ENCODE data around the gene VMAC.

VMAC gene

DNA sequence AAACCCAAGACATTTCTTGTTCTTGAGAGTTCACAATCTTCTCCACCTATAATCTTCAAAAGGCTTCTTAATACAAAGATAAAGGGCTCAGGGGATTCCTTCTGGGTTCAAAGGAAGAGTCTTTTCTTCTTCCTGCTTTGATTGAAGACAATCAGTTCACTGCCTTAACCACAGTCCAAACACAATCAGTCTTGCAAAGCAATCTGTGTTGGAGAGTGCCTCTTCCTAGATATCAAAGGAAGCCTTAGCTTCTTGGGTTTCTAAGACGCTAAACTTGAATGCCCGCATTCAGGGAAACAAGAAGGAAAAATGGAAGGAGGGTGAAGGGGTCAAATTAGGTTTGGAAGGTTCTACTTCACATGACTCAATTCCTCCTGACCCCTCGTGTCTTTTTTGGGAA lies 46.1 kb downstream of the VMAC start:
- Mint-ChIP-seq H3K4me3 (peak overlapping the region; percentile 64 to 72), H3K27me3 (no peaks in the 10 kb centered on the region), H3K4me1 (ENCODE audit: low read depth in 2 of 2) (peaks cover 71% of the 10 kb centered on the region in 2 donors), H3K9me3 (no peaks in the 10 kb centered on the region), H3K27ac (peak overlapping the region; percentile 89 to 92), H3K36me3 (ENCODE audit: insufficient read depth) (peaks cover 25% of the 10 kb centered on the region)
- DNase-seq, result no peak
- no peak for ATAC-seq (replicated peaks)

DNA sequence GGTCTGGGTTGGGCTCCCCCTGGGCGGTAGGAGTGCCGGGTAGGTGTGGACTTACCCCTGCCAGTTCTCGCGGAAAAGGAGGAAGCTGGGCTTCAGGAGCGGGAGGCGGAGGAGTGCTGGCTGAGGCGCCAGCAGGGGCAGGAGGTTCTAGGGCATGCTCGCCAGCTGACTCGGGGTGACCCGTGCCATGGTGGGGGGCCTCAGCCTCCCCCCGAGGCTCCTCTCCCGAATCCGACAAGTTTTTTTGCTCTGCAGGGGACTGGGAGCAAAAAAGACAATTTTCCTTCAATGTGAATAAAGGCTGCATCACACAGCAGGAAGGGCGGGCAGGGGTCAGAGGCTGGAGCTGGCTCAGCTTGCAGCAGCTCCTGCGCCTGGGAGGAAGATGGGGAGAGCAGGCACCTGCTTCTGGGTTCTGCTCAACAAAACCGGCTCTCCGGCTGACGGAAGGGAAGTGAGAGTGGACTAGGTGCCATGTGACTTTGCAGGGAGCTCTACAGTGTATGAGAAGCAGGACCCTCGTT lies 46.7 kb downstream of the VMAC start:
- DNase-seq (no peak), ATAC-seq (replicated peaks) (no peak)
- Mint-ChIP-seq H3K27ac (peak overlapping the region; percentile 89 to 92), H3K4me1 (ENCODE audit: low read depth in 2 of 2) (peaks cover 70 to 71% of the 10 kb centered on the region in 2 donors), H3K27me3 (no peaks in the 10 kb centered on the region), H3K4me3 (peak overlapping the region in 1 of 2 donors; percentile 21), H3K9me3 (no peaks in the 10 kb centered on the region), H3K36me3 (ENCODE audit: insufficient read depth) (peaks cover 23% of the 10 kb centered on the region)

DNA sequence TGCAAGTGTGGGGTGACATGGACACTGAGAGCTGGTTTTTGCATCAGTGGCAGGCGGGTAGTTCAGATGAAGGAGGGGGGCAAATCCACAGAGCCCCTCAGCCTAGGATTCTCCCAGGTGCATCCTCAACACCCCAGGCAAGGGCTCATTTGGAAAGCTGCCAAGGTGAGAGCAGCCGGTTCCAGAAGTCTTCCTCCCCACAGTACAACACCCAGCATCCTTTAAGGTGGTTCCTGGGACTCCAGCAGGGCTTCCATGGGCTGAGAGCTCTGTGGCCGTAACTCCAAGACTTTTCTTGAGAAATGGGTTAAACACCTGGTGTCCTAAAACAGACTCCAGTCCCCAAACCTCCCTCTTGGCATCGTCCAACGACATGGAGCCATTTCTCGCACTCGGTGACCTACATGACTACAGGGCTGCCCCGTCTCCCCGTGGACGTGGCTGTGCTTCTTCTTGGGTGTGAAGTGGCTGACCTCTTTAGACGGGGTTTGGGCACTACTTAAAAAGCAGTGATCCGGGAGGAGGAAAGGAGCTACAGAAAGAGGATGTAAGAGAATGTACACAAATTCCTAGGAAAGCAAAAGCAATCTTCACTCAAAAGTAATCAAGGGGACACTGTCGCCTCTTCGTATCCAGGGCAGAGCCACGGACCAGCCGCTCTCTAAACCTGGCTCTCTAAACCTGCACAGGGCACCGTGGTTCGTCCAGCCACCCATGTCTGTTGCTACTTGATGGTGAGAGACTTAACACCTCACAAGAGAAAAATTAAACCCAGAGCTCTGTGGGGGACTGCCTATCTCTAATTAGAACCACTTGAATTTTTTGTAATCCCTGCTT lies 47.7 kb downstream of the VMAC start:
- DNase-seq (no peak), ATAC-seq (replicated peaks) (no peak)
- Mint-ChIP-seq H3K36me3 (ENCODE audit: insufficient read depth) (peaks cover 27% of the 10 kb centered on the region), H3K9me3 (no peaks in the 10 kb centered on the region), H3K4me1 (ENCODE audit: low read depth in 2 of 2) (peaks cover 74% of the 10 kb centered on the region in 2 donors), H3K27me3 (no peaks in the 10 kb centered on the region), H3K4me3 (peak overlapping the region in 1 of 2 donors; percentile 60), H3K27ac (peak overlapping the region; percentile 90 to 92)

- Mint-ChIP-seq H3K4me3 (peak overlapping the region; percentile 53 to 60), H3K9me3 (no peaks in the 10 kb centered on the region), H3K4me1 (ENCODE audit: low read depth in 2 of 2) (peaks cover 72 to 74% of the 10 kb centered on the region in 2 donors), H3K27me3 (no peaks in the 10 kb centered on the region), H3K36me3 (ENCODE audit: insufficient read depth) (peaks cover 22% of the 10 kb centered on the region), H3K27ac (peak overlapping the region; percentile 90 to 92)
- no peak for DNase-seq
- ATAC-seq (replicated peaks), result peak; percentile 41
These were observed 48.4 kb downstream of the VMAC start for GRCh38 chr19:5953030-5953589.

GRCh38 chr19:5953680-5954213 lies 49.1 kb downstream of the VMAC start:
- H3K36me3 Mint-ChIP-seq (ENCODE audit: insufficient read depth), result peaks cover 26% of the 10 kb centered on the region
- DNase-seq, result no peak

DNA sequence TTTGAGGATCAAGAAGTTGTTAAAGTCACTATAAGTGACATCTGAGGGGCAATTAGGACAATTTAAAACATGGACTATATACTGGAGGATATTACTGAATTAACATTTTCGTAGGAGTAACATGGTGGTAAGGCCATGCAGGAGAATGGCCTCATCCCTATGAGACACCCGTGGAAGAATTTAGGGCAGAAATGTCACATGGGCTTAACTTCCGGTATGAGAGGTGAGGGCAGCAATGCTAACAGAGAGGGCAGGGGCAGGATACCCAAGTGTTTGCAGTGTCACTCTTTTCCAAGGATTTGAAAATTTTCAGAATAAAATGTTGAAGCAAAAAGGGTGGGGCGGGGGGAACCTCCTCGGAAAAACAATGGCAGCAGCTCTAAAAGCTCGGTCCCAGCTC lies 49.6 kb downstream of the VMAC start:
- DNase-seq, result no peak
- H3K9me3 Mint-ChIP-seq, result no peaks in the 10 kb centered on the region
- peak overlapping the region; percentile 53 to 60 for H3K4me3 Mint-ChIP-seq
- peaks cover 29% of the 10 kb centered on the region for H3K36me3 Mint-ChIP-seq (ENCODE audit: insufficient read depth)
- no peak for ATAC-seq (replicated peaks)
- peaks cover 70 to 73% of the 10 kb centered on the region in 2 donors for H3K4me1 Mint-ChIP-seq (ENCODE audit: low read depth in 2 of 2)
- no peaks in the 10 kb centered on the region for H3K27me3 Mint-ChIP-seq
- peak overlapping the region; percentile 90 to 92 for H3K27ac Mint-ChIP-seq

More at GRCh38 chr19:5953680-5954213, 49.1 kb downstream of the VMAC start:
- H3K27me3 Mint-ChIP-seq, result no peaks in the 10 kb centered on the region
- no peaks in the 10 kb centered on the region for H3K9me3 Mint-ChIP-seq
- peak; percentile 33 for ATAC-seq (replicated peaks)
- peak overlapping the region; percentile 53 to 60 for H3K4me3 Mint-ChIP-seq
- H3K4me1 Mint-ChIP-seq (ENCODE audit: low read depth in 2 of 2), result peaks cover 71 to 72% of the 10 kb centered on the region in 2 donors
- H3K27ac Mint-ChIP-seq, result peak overlapping the region; percentile 90 to 92

DNA sequence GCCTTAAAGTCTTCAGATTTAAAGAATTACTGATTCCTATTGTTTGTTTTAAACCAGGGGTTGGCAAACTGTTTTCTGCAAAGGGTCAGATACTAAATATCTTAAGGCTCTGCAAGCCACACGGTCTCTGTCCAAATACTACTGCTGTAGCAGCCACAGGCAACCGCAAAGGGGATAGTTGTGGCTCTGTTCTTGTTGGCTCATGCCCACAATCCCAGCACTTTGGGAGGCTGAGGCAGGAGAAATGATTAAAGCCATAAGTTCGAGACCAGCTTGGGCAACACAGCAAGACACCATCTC lies 50.9 kb downstream of the VMAC start:
- no peak overlapping the region for H3K27ac Mint-ChIP-seq
- H3K36me3 Mint-ChIP-seq (ENCODE audit: insufficient read depth), result peaks cover 22% of the 10 kb centered on the region
- no peaks in the 10 kb centered on the region for H3K27me3 Mint-ChIP-seq
- H3K9me3 Mint-ChIP-seq, result no peaks in the 10 kb centered on the region
- ATAC-seq (replicated peaks), result no peak
- no peak overlapping the region for H3K4me3 Mint-ChIP-seq
- DNase-seq, result no peak
- peaks cover 64 to 66% of the 10 kb centered on the region in 2 donors for H3K4me1 Mint-ChIP-seq (ENCODE audit: low read depth in 2 of 2)

GRCh38 chr19:5956323-5956722 lies 51.7 kb downstream of the VMAC start:
- no peak for DNase-seq
- H3K36me3 Mint-ChIP-seq (ENCODE audit: insufficient read depth), result peaks cover 25% of the 10 kb centered on the region
- H3K9me3 Mint-ChIP-seq, result no peaks in the 10 kb centered on the region
- peak overlapping the region in 1 of 2 donors; percentile 60 for H3K27ac Mint-ChIP-seq
- H3K27me3 Mint-ChIP-seq, result no peaks in the 10 kb centered on the region
- H3K4me1 Mint-ChIP-seq (ENCODE audit: low read depth in 2 of 2), result peaks cover 64 to 65% of the 10 kb centered on the region in 2 donors
- no peak for ATAC-seq (replicated peaks)
- H3K4me3 Mint-ChIP-seq, result no peak overlapping the region

DNA sequence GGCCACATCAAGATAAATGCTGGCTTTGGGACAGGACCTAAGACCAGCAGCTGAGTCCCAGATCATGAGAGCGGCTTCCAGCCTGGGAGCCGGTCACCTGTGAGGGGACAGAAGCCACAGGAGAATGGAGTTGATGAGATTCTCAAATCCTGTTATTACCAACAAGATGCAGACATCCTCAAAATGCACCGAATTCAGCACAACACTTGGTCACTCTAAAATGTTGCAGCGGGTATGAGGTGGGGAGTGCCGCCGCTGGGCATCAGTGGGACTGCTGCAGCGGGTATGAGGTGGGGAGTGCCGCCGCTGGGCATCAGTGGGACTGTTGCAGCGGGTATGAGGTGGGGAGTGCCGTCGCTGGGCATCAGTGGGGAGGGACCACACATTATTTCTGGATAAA lies 52.1 kb downstream of the VMAC start:
- no peaks in the 10 kb centered on the region for H3K27me3 Mint-ChIP-seq
- peaks cover 65 to 66% of the 10 kb centered on the region in 2 donors for H3K4me1 Mint-ChIP-seq (ENCODE audit: low read depth in 2 of 2)
- peaks cover 29% of the 10 kb centered on the region for H3K36me3 Mint-ChIP-seq (ENCODE audit: insufficient read depth)
- H3K27ac Mint-ChIP-seq, result peak overlapping the region; percentile 60 to 75
- no peaks in the 10 kb centered on the region for H3K9me3 Mint-ChIP-seq
- no peak overlapping the region for H3K4me3 Mint-ChIP-seq
- DNase-seq (no peak), ATAC-seq (replicated peaks) (no peak)

- Mint-ChIP-seq H3K9me3 (no peaks in the 10 kb centered on the region), H3K27me3 (no peaks in the 10 kb centered on the region), H3K27ac (peak overlapping the region; percentile 60 to 75), H3K4me1 (ENCODE audit: low read depth in 2 of 2) (peaks cover 70% of the 10 kb centered on the region in 2 donors), H3K36me3 (ENCODE audit: insufficient read depth) (peaks cover 34% of the 10 kb centered on the region), H3K4me3 (no peak overlapping the region)
- ATAC-seq (replicated peaks) (no peak), DNase-seq (no peak)
These were observed 52.5 kb downstream of the VMAC start for GRCh38 chr19:5957170-5957569.

DNA sequence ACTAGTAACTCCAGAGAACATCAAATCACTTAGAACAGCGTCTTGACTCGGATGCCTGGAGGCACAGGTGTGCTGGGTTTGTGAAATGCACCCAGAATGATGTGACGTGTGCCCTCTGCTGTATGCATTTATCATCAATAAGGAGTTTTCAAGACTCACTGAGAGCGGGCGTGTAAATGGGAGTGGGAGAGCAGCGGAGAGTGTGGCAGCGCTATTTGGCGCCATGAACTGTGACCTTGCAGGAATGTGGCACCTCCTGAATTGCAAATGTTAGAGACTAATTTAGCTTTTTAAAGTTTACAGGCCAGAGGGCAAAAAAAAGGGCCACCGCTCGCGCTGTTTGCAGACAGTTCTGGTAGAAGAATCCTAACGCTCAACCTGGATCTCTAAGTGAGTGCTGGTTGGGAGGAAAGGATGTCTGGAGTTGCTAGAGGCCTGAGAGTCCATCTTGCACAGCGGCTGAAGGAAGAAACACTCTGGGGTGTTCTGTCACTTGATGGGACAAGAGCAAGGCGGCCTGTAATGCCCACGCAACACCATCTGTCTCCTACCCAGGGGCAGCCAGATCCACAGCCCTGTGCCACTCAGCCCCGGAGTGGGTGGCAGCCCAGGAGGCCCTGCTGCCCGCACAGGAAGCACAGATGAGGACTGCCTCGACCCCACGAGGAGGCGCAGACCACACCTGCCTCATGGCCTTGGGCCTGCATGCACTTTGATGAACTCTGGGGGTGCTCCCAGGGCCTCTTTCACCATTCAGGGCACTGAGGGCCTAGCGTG lies 53.6 kb downstream of the VMAC start:
- Mint-ChIP-seq H3K27ac (peak overlapping the region; percentile 60 to 75), H3K9me3 (no peaks in the 10 kb centered on the region), H3K36me3 (ENCODE audit: insufficient read depth) (peaks cover 35% of the 10 kb centered on the region), H3K4me3 (peak overlapping the region in 1 of 2 donors; percentile 38), H3K4me1 (ENCODE audit: low read depth in 2 of 2) (peaks cover 68 to 72% of the 10 kb centered on the region in 2 donors), H3K27me3 (no peaks in the 10 kb centered on the region)
- ATAC-seq (replicated peaks), result no peak
- no peak for DNase-seq

DNA sequence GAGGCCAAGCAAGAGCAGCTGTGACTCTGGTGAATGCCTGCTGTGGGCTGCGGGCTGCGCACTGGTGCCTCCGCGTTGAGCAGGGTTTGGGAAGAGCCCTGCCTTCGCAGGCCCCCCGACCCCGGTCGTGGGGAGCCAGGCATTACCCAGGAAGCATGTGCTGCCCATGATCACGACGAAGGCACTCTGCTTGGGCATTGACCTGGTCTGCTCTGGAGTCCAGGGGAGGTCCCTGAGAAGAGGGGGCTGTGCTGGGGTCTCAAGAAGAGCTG lies 54.1 kb downstream of the VMAC start:
- Mint-ChIP-seq H3K9me3 (no peaks in the 10 kb centered on the region), H3K4me3 (no peak overlapping the region), H3K4me1 (ENCODE audit: low read depth in 2 of 2) (peaks cover 66 to 68% of the 10 kb centered on the region in 2 donors), H3K27ac (peak overlapping the region; percentile 75 to 97), H3K27me3 (no peaks in the 10 kb centered on the region), H3K36me3 (ENCODE audit: insufficient read depth) (peaks cover 35% of the 10 kb centered on the region)
- DNase-seq (no peak), ATAC-seq (replicated peaks) (no peak)

DNA sequence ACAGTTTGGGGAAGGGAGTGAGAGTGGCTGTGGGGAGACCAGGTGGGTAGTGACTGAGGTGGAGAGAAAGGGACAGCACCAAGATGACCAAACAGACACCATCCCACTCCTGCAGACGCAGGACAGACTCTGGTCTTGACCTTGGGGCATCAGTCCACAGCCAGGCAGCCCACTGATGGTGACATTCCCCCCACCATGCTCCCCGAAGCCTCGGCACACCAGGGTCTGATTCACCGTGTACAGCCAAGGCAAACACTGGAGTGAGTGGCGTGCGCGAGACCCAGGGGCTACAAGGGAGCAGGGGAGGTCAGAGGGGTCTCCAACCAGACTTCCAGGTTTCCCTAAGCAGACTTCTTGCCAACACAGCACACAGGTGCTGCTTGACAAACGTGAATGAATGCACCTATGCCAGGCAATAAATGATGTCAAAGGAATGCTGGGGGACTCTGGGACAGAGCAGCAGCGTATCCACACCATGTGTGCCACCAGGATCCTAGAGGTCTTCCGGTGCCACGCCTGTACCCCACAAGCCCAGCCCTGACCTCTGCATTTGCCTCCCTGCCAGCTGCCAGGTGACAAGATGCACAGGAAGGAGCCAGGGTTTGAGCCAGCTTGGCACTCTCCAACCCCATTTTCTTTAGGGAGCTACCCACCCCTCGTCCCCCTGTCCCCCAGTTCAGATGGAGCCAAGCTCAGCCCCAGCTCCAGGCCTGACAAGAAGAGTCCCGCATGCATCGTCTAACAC lies 54.8 kb downstream of the VMAC start:
- Mint-ChIP-seq H3K27me3 (no peaks in the 10 kb centered on the region), H3K36me3 (ENCODE audit: insufficient read depth) (peaks cover 37% of the 10 kb centered on the region), H3K9me3 (no peaks in the 10 kb centered on the region), H3K4me1 (ENCODE audit: low read depth in 2 of 2) (peaks cover 66 to 68% of the 10 kb centered on the region in 2 donors), H3K4me3 (peak overlapping the region; percentile 14 to 31), H3K27ac (peak overlapping the region; percentile 95 to 97)
- no peak for ATAC-seq (replicated peaks)
- DNase-seq, result no peak
